ENCODE data around the gene SGMS1. TPM values are rescaled to one million over a fixed set of nuclear protein-coding genes. Genes with fewer than 3 reads are reported as not detected.
A peak's percentile ranks its signal among the peaks of the same experiment; 100 is the strongest.

The SGMS1 gene
- total RNA-seq, 2 donors from 2014 or later, result 19.4 to 19.5 TPM

- no peak for DNase-seq
- Histone ChIP-seq H3K27me3 (no peaks in the 10 kb centered on the region), H3K27ac (no peak overlapping the region), H3K4me3 (no peak overlapping the region), H3K36me3 (no peaks in the 10 kb centered on the region), H3K9me3 (no peaks in the 10 kb centered on the region), H3K4me1 (no peaks in the 10 kb centered on the region), H3K9ac (ENCODE audit: low read depth in 2 of 2, low read length in 2 of 2) (no peak overlapping the region)
- TF ChIP-seq CTCF (IDR thresholded peaks at IDR 0.05), result no peak
- intact Hi-C loops (cut with DNase I), result no loop called here
Measured at GRCh38 chr10:50422259-50422658, 201.5 kb downstream of the SGMS1 start.

- peak; percentile 64 for TF ChIP-seq CTCF (IDR thresholded peaks at IDR 0.05)
- Histone ChIP-seq H3K4me1 (no peaks in the 10 kb centered on the region), H3K9ac (ENCODE audit: low read depth in 2 of 2, low read length in 2 of 2) (no peak overlapping the region), H3K27me3 (no peaks in the 10 kb centered on the region), H3K4me3 (no peak overlapping the region), H3K9me3 (no peaks in the 10 kb centered on the region), H3K27ac (no peak overlapping the region), H3K36me3 (no peaks in the 10 kb centered on the region)
- intact Hi-C loops (cut with DNase I), result no loop called here
- peak; percentile 42 for DNase-seq
Measured at GRCh38 chr10:50421026-50421719, 202.6 kb downstream of the SGMS1 start.

- Histone ChIP-seq H3K4me3 (no peak overlapping the region), H3K36me3 (no peaks in the 10 kb centered on the region), H3K9me3 (no peaks in the 10 kb centered on the region), H3K4me1 (no peaks in the 10 kb centered on the region), H3K27me3 (no peaks in the 10 kb centered on the region), H3K27ac (no peak overlapping the region), H3K9ac (ENCODE audit: low read depth in 2 of 2, low read length in 2 of 2) (no peak overlapping the region)
- no peak for DNase-seq
- no peak for TF ChIP-seq CTCF (IDR thresholded peaks at IDR 0.05)
- intact Hi-C loops (cut with DNase I), result no loop called here
Measured at GRCh38 chr10:50420196-50420595, 203.6 kb downstream of the SGMS1 start.

GRCh38 chr10:50419756-50420155 is 204.0 kb downstream of the SGMS1 start:
- H3K27me3 ChIP-seq, result no peaks in the 10 kb centered on the region
- no peaks in the 10 kb centered on the region for H3K4me1 ChIP-seq
- no peak overlapping the region for H3K9ac ChIP-seq (ENCODE audit: low read depth in 2 of 2, low read length in 2 of 2)
- no peaks in the 10 kb centered on the region for H3K36me3 ChIP-seq
- H3K27ac ChIP-seq, result no peak overlapping the region
- TF ChIP-seq CTCF (IDR thresholded peaks at IDR 0.05), result no peak
- no peak overlapping the region for H3K4me3 ChIP-seq
- intact Hi-C loops (cut with DNase I), result loop anchor here (10.0 kb wide), 1 partner anchor 205 kb away; the partner anchor contains the start of gene SGMS1
- H3K9me3 ChIP-seq, result no peaks in the 10 kb centered on the region
- no peak for DNase-seq

- H3K4me1 ChIP-seq, result no peaks in the 10 kb centered on the region
- no peak overlapping the region for H3K4me3 ChIP-seq
- TF ChIP-seq CTCF (IDR thresholded peaks at IDR 0.05), result no peak
- DNase-seq, result no peak
- no peaks in the 10 kb centered on the region for H3K9me3 ChIP-seq
- intact Hi-C loops (cut with DNase I), result loop anchor here (10.0 kb wide), 1 partner anchor 206 kb away; the partner anchor contains the start of gene SGMS1
- H3K27ac ChIP-seq, result no peak overlapping the region
- H3K9ac ChIP-seq (ENCODE audit: low read depth in 2 of 2, low read length in 2 of 2), result no peak overlapping the region
- H3K27me3 ChIP-seq, result no peaks in the 10 kb centered on the region
- H3K36me3 ChIP-seq, result no peaks in the 10 kb centered on the region
Measured at GRCh38 chr10:50419091-50419490, 204.7 kb downstream of the SGMS1 start.
